CD4-positive, alpha-beta T cell treated with Interleukin-15 for 4 hours (primary cell): ENCODE measurements around the gene DMGDH.

Source experiments
- DNase-seq: peaks from one replicate; pipeline ENCODE4 v3.0.0-alpha.2; 2020; ENCODE audit warnings: low spot score

Gene DMGDH

DNA sequence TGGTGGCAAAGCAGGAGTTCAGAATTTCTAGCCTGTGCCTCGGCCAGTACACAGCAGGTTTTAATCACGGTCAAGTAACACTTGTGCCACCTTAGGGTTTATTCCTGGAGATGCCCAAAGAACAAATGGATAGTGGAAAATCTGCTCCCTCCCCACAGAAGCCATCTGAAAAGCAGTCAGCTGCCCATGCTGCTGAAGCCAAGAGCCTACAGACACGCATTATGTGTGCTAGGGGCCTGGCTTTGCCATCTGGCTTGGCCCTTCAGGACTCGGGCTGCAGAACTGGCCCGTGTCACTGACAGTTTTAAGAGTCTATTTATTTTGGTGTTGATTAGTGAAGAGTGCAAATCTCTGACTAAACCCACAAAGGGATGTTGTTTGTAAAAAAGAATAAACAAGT is 95.5 kb downstream of the DMGDH start:
- DNase-seq, result no peak

DNA sequence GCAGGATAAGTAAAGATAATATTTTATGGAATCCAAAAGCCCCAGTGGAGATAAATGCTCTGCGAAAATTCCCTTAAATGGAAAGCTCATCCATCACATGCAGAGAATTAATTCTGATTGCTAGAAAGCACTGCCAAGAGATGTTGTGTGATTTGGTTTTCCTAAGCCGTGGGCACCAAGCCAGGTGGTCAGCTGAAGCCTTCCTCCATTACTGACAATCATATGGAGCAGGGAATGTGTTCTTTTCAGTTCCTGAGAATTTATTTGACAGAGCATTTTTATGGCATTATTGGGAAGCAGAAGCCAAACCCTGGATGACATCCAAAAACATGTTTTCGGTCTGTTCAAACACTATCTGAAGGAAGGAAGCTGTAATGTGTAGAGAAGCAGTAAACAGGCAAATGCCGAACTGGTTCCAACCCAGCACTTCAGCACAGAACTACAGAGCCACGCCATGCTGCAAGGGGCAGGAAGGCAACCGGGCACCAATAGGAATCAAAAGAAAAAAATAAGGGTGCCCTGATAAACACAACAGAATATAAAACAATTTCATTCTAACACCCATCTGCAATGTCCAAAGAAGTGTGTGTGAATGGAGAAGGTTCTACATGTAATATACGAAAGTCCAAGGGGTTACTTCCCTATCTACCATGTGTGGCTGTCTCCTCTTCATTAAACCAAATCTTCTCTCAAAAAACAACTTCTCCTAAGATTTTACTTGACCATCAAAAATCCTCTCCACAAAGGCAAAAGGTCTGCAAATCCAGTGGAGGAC is 96.6 kb downstream of the DMGDH start:
- no peak for DNase-seq

DNA sequence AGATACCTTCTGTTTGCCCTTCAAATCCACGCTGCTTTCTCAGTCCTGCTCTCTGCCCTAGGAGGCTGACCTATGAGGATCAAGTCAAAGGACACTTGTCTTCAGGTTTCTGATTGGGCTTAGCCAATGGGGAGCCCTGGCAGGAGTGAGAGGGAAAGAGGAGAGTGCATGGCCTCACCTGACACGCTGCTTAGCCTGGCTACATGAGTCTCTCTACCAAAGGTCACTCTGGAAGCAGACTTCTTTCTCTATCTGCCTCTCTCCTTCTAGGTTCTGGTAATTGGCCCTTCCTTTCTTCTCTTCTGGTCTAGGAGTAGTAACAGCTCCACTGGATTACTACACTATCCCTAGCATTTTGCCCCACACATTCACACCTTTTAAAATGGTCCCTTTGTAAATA is 97.5 kb downstream of the DMGDH start:
- DNase-seq, result no peak

DNA sequence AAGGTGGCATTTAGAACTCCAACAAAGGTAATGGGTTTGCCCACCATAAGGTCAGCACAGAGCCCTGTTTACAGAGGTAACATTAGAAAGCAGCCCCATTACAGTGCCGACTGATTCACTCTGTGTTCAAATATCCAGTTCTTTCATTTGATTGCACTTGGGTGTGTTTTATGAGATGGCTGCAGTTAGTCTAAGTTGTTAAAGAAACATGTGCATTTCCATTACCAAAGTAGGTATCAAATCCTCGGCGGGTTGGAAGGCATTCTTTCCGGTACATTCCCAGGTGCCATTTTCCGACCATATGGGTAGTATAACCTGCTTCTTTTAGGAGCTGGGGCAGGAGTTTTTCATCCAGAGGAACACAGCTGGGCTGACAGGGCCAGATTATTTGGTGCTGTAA is 100.7 kb downstream of the DMGDH start:
- DNase-seq, result no peak

DNA sequence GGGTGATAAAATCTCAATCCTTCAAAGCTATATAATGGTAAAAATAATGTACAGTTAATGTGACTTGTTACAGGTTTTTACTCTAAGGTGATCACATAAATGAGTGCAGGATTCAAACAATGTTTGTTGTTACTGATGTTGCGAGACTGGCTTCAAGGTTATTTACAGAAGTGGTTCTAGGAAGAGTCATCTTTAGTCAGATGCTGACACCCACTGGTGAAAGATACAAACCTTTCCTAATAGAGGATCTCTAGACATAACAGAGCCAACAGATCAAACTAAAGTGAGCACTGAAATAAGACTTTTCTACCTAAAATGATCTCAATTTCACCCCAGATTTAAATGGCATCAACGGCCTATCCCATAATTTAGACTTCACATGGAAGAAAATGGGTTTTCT is 104.6 kb downstream of the DMGDH start:
- no peak for DNase-seq

DNA sequence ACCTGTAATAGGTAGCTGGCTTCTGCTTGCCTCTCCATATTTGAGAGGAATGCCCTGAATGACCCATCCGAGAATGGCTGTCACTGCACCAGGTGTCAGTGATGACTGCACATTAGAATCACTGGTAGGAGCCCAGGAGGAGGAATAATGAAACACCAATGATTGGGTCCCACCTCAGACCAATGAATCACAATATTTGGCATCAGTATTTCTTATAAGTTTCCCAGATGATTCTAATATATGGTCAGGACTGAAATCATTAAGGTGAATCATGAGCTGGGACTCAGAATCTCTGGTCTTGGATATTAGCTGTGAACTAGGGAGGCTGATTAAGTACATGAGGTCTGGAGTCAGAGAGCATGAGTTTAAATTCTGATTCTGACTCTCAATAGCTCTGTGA is 107.7 kb downstream of the DMGDH start:
- no peak for DNase-seq

DNA sequence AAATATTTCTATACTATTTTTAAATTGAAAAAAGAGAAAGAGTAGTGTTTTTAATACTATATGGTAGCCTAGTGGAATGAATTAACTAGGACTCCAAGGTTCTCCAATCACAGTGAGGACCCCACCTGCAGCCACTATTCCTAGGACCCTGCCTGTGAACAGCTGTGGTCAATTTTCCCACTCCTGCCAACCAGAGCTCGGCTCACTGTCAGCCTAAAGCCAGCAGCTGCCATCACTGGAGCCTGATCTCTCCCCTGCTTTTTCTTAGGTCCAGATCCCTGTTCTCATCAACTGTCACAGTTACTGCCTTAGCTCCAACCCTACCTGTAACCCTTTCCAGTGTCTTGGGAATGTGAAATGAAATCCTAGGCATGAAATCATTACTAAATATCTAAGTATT is 109.7 kb downstream of the DMGDH start:
- DNase-seq, result no peak

DNA sequence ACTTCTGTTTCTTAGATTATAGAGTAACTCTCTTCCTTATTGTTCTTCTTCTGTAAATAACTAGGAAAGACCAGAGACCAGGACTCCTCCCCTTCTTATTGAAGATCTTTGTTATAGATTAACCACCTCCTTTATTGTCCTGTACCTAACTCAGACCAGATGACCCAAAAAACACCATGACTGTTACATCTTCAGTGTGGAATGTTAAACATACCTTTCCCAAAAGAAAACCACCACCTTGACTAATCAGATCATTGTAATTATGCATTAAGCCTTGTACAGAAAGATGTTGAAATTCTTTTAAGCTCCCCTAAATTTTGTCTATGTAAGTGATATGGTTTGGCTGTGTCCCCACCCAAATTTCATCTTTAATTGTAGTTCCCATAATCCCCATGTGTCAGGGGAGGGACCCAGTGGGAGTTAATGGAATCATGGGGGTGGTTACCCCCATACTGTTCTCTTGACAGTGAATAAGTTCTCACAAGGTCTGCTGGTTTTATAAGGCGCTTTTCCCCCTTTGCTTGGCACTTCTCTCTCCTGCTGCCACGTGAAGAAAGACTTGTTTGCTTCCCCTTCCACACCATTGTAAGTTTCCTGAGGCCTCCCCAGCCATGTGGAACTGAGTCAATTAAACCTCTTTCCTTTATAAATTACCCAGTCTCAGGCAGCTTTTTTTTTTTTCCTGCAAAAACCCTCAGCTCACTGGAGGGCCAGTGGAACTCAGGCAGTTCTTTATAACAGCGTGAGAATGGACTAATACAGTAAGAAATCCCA is 110.6 kb downstream of the DMGDH start:
- DNase-seq, result no peak

DNA sequence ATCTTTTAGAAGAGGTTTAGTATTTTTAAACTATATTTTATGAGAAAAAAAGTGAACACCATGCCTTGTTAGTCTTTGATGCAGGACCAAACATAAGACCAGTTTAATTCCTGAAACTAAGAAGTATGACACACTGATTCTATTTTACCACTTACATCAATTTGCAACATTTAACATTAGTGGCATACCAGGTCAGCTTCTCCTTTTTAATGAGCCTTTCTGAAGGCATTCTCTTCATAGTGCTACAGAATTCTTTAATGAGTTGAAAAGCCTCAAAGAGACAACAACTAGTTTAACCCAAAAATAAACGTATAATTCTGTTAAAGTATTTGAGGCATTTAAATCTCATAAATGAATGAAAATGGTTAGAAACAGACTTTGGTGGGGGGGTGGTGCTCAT is 112.6 kb downstream of the DMGDH start:
- no peak for DNase-seq

DNA sequence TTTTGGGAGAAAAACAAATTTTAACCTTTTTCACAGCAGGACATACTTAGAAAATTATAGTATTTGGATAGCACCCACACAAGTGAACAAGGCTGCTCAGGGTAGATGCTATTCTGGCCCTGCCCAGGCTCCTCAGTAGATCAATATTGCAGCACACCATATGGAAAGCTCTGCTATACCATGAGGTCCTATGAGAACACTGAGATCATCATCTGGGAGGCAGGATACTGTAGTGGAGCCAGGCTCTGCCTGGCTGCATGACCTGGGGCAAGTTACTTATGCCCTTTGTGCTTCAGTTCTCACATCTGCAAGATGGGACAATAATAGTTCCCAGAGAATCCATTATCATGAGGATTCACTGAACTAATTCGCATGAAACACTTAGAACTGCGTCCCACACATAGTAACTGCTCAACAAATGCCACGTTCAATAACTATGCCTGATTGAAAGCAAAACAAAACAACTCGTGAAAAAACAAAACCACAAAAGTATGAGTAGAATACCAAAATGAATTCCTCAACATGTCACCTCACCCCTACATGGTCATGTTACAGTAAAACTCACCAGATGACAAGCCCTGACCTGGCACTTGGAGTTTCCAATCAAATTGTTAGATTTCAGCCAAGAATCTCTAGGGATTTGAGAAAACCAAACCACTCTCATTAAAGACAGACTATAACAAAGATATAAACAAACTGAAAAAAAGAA is 116.2 kb downstream of the DMGDH start:
- no peak for DNase-seq
